OCI-LY3 (cell line): ENCODE measurements around the gene CNDP2.

Source experiments
- H2AFZ ChIP-seq: fragments of 200-600, 300-600 bp; shearing (Covaris generic); 2 replicates; pipeline ENCODE4 v1.6.0; 2014; ENCODE audit warnings: antibody characterized with exemption, low read depth, low read length
- H3K27ac ChIP-seq: fragments of 200-600, 300-600 bp; sonication (generic); 2 replicates; pipeline ENCODE4 v1.5.1; 2014; ENCODE audit warnings: mild to moderate bottlenecking, low read length, moderate library complexity, mixed read lengths
- H3K27me3 ChIP-seq: fragments of 200-600, 300-600 bp; sonication (generic); 2 replicates; pipeline ENCODE4 v1.6.1; 2014; ENCODE audit warnings: low read depth, low read length, mixed read lengths
- H3K36me3 ChIP-seq: fragments of 200-600, 300-600 bp; sonication (generic); replicated peaks from 2 replicates; pipeline ENCODE3; 2014; ENCODE audit warnings: low read depth, low read length, mixed read lengths
- H3K4me1 ChIP-seq: fragments of 300-600, 200-600 bp; sonication (generic); 2 replicates; pipeline ENCODE4 v1.6.1; 2014; ENCODE audit warnings: low read length, mixed read lengths
- H3K4me2 ChIP-seq: fragments of 200-600, 300-600 bp; sonication (generic); 2 replicates; pipeline ENCODE4 v1.6.1; 2014; ENCODE audit warnings: low read length, mixed read lengths
- H3K4me3 ChIP-seq: fragments of 300-600, 200-600 bp; sonication (generic); 2 replicates; pipeline ENCODE4 v1.5.1; 2014; ENCODE audit warnings: antibody characterized with exemption, mild to moderate bottlenecking, low read length, moderate library complexity
- H3K79me2 ChIP-seq: fragments of 300-600, 200-600 bp; shearing (Covaris generic); 2 replicates; pipeline ENCODE4 v1.6.1; 2014; ENCODE audit warnings: mild to moderate bottlenecking, low read length, mixed read lengths
- H3K9ac ChIP-seq: fragments of 300-600, 200-600 bp; shearing (Covaris generic); 2 replicates; pipeline ENCODE4 v1.6.0; 2014; ENCODE audit warnings: mild to moderate bottlenecking, low read length, moderate library complexity
- H3K9me3 ChIP-seq: fragments of 200-600, 300-600 bp; shearing (Covaris generic); 2 replicates; pipeline ENCODE4 v1.6.1; 2014; ENCODE audit warnings: low read length, mixed read lengths; ENCODE audit not compliant: insufficient read depth
- H4K20me1 ChIP-seq: fragments of 200-600, 300-600 bp; sonication (generic); 2 replicates; pipeline ENCODE4 v1.6.1; 2016; ENCODE audit warnings: low read length, mixed read lengths; ENCODE audit not compliant: insufficient read depth
- CTCF ChIP-seq: fragments of 200-600, 300-600 bp; sonication (generic); IDR thresholded peaks from 2 replicates; pipeline ENCODE4 v1.5.1; 2014; ENCODE audit warnings: antibody characterized with exemption, low read length, low read depth
- EZH2phosphoT487 ChIP-seq: fragments of 200-600 bp; shearing (Covaris generic); IDR thresholded peaks from 2 replicates; pipeline ENCODE4 v1.6.1; 2018; ENCODE audit warnings: antibody characterized with exemption, mixed run types, low read depth

Gene CNDP2

DNA sequence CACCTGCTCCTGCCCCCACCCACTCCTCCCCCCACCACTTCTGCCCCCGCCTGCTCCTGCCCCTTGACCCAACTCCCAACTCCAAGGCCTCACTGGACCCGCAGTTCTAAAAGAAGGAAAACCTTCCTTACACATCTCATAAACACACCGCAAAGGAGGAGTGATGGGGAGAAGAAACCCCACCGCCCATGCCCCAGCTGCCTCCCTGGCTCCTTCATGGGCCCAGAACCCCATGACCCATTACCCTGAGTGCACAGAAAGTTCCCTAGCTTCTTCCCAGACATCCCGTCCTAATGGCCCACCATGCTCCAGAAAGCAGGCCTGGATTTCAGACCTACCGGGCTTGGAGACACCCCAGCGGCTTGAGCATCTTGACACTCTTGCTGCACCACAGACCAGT is 17.8 kb upstream of the CNDP2 start:
- no peak overlapping the region for H3K27ac ChIP-seq

DNA sequence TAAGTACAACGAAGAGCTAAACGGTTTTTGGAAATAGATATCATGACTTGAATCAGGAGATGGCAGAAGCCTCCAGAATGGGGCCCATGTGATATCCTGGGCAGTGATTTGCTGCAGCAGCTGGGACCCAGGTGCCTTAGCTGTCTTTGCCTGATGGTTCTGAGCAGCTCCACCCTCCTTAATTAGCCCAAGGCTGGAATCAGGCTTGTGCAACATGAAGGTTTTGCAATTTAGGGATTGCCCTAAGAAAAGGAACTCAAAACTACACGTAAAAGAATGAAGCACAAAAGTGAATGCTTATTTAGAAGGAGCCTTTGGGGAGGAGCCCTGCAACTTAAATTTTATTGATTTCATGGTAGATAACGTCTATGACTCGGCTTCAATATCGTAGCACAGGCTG is 17.3 kb upstream of the CNDP2 start:
- peaks cover 11% of the 10 kb centered on the region for H3K27me3 ChIP-seq
- H3K4me2 ChIP-seq = no peak overlapping the region
- no peaks in the 10 kb centered on the region for H4K20me1 ChIP-seq
- no peak overlapping the region for H3K4me3 ChIP-seq
- H3K27ac ChIP-seq = no peak overlapping the region
- H2AFZ ChIP-seq = no peak overlapping the region
- H3K9ac ChIP-seq = no peak overlapping the region
- TF ChIP-seq EZH2phosphoT487 = no peak
- no peak for TF ChIP-seq CTCF
- H3K79me2 ChIP-seq = no peaks in the 10 kb centered on the region
- H3K9me3 ChIP-seq = no peaks in the 10 kb centered on the region
- no peaks in the 10 kb centered on the region for H3K4me1 ChIP-seq
- no peaks in the 10 kb centered on the region for H3K36me3 ChIP-seq

More for the DNA sequence above, 17.8 kb upstream of the CNDP2 start:
- no peaks in the 10 kb centered on the region for H3K36me3 ChIP-seq
- H2AFZ ChIP-seq = no peak overlapping the region
- peaks cover 16% of the 10 kb centered on the region for H3K27me3 ChIP-seq
- H3K4me1 ChIP-seq = no peaks in the 10 kb centered on the region
- TF ChIP-seq CTCF (no peak), EZH2phosphoT487 (no peak)
- no peaks in the 10 kb centered on the region for H4K20me1 ChIP-seq
- no peak overlapping the region for H3K4me3 ChIP-seq
- H3K4me2 ChIP-seq = no peak overlapping the region
- H3K9me3 ChIP-seq = no peaks in the 10 kb centered on the region
- no peak overlapping the region for H3K9ac ChIP-seq
- no peaks in the 10 kb centered on the region for H3K79me2 ChIP-seq

- Histone ChIP-seq H3K9ac (no peak overlapping the region), H2AFZ (no peak overlapping the region), H3K27me3 (peaks cover 13% of the 10 kb centered on the region), H3K79me2 (no peaks in the 10 kb centered on the region), H3K27ac (no peak overlapping the region), H3K4me2 (no peak overlapping the region), H3K36me3 (no peaks in the 10 kb centered on the region), H3K9me3 (no peaks in the 10 kb centered on the region), H3K4me1 (no peaks in the 10 kb centered on the region), H3K4me3 (no peak overlapping the region), H4K20me1 (no peaks in the 10 kb centered on the region)
- TF ChIP-seq EZH2phosphoT487 = no peak
- no peak for TF ChIP-seq CTCF
These were observed 16.5 kb upstream of the CNDP2 start for GRCh38 chr18:74479486-74480148.

DNA sequence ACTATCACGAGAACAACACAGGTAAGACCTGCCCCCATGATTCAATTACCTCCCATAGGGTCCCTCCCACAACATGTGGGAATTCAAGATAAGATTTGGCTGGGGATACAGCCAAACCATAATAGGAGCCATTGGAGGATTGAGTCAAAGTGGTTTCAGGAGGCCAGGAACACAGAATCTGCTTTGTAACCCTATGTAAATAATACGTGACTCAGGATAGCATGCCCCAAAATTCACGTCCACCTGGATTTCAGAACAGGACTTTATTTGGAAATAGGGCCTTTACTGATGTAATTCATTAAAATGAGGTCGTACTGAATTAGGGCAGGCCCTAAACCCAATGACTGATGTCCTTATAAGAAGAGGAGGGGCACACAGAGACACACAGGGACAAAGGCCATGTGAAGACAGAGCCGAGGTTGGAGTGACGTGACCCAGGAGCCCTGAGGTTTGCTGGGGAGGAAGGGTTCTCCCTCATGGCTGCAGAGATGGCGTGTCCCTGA is 16.0 kb upstream of the CNDP2 start:
- H3K4me3 ChIP-seq = no peak overlapping the region
- H3K79me2 ChIP-seq = no peaks in the 10 kb centered on the region
- peaks cover 17% of the 10 kb centered on the region for H3K27me3 ChIP-seq
- no peaks in the 10 kb centered on the region for H3K9me3 ChIP-seq
- TF ChIP-seq EZH2phosphoT487 (no peak), CTCF (no peak)
- no peaks in the 10 kb centered on the region for H4K20me1 ChIP-seq
- no peaks in the 10 kb centered on the region for H3K4me1 ChIP-seq
- H2AFZ ChIP-seq = no peak overlapping the region
- no peak overlapping the region for H3K9ac ChIP-seq
- no peaks in the 10 kb centered on the region for H3K36me3 ChIP-seq
- no peak overlapping the region for H3K27ac ChIP-seq
- H3K4me2 ChIP-seq = no peak overlapping the region
